PC-9 (cell line): ENCODE data around the gene ERH. TPM values are rescaled to one million over a fixed set of nuclear protein-coding genes. Genes with fewer than 3 reads are reported as not detected.

ENCODE experiments used
- BruUV-seq: library from RNA; stranded (reverse); fragments of 400-500 nt; replicated peaks from 2 replicates; lab custom pipeline; 2021; lab: Mats Ljungman, UMichigan
- CTCF ChIA-PET: fragments of 300-600 bp; sonication (Branson Sonifier 250); formaldehyde crosslinking; loops from one replicate; lab custom pipeline; 2022; ENCODE audit warnings: antibody characterized with exemption; lab: Charles Lee
- POLR2A ChIA-PET: fragments of 300-600 bp; sonication (Branson Sonifier 250); formaldehyde crosslinking; loops from one replicate; lab custom pipeline; 2022; ENCODE audit warnings: antibody characterized with exemption; ENCODE audit not compliant: unreplicated experiment; lab: Charles Lee
- DNase-seq, 2 experiments: peaks; one replicate each; pipeline versions ENCODE4 v3.0.0 to v3.0.0-alpha.2; 2015 to 2022; ENCODE audit warnings: mixed read lengths in 1 of 2
- H2AFZ ChIP-seq: fragments of 200-600 bp; sonication (generic); 2 replicates; pipeline ENCODE4 v1.8.1; 2017; ENCODE audit warnings: antibody characterized with exemption
- H3F3A ChIP-seq: fragments of 200-600 bp; sonication (generic); 2 replicates; pipeline ENCODE4 v1.8.1; 2017; ENCODE audit warnings: antibody characterized with exemption, mild to moderate bottlenecking, low read depth; ENCODE audit not compliant: insufficient read depth
- H3K27ac ChIP-seq: fragments of 200-600 bp; sonication (generic); 2 replicates; pipeline ENCODE4 v1.6.1; 2016; ENCODE audit warnings: mixed run types
- H3K27me3 ChIP-seq: fragments of 200-600 bp; sonication (generic); 2 replicates; pipeline ENCODE4 v1.6.1; 2016; ENCODE audit warnings: low read depth, mixed run types; ENCODE audit not compliant: insufficient read depth
- H3K36me3 ChIP-seq: fragments of 200-600 bp; sonication (generic); 2 replicates; pipeline ENCODE4 v1.6.1; 2016; ENCODE audit warnings: low read depth, mixed run types
- H3K4me1 ChIP-seq: fragments of 200-600 bp; sonication (generic); replicated peaks from 2 replicates; pipeline ENCODE4 v1.6.1; 2016; ENCODE audit warnings: mixed run types; ENCODE audit not compliant: insufficient read depth
- H3K4me2 ChIP-seq: fragments of 200-600 bp; sonication (generic); 2 replicates; pipeline ENCODE4 v1.6.1; 2017; ENCODE audit warnings: mixed run types
- H3K4me3 ChIP-seq: fragments of 200-600 bp; sonication (generic); 2 replicates; pipeline ENCODE4 v1.6.1; 2016; ENCODE audit warnings: mixed run types
- H3K79me2 ChIP-seq: fragments of 200-600 bp; sonication (generic); 2 replicates; pipeline ENCODE4 v1.6.1; 2017; ENCODE audit warnings: low read depth, mixed run types
- H3K9me2 ChIP-seq: fragments of 200-600 bp; sonication (generic); 2 replicates; pipeline ENCODE4 v1.8.1; 2017; ENCODE audit warnings: mild to moderate bottlenecking; ENCODE audit not compliant: insufficient read depth
- H3K9me3 ChIP-seq: fragments of 200-600 bp; sonication (generic); 2 replicates; pipeline ENCODE4 v1.8.1; 2016; ENCODE audit warnings: low read depth; ENCODE audit not compliant: insufficient read depth
- H4K20me1 ChIP-seq: fragments of 200-600 bp; sonication (generic); 2 replicates; pipeline ENCODE4 v1.8.1; 2017; ENCODE audit not compliant: insufficient read depth
- EZH2 ChIP-seq: fragments of 200-600 bp; sonication (generic); IDR thresholded peaks from 2 replicates; pipeline ENCODE4 v1.8.0; 2017; ENCODE audit warnings: antibody characterized with exemption, low read depth
- intact Hi-C: fragments of 100-400 bp; cut with micrococcal nuclease; formaldehyde crosslinking; loops from one replicate; pipeline ENCODE4 v1.10.0; 2022; ENCODE audit not compliant: unreplicated experiment
- total RNA-seq: library from RNA; stranded (reverse); gene quantifications from 2 replicates; pipeline ENCODE4 v1.2.3, GENCODE V29; 2021
- TF ChIP-seq, protein P1 (sequence below): fragments of 200-600 bp; sonication (generic); conservative IDR thresholded peaks from 2 replicates; pipeline ENCODE4 v1.6.1; 2017; ENCODE audit warnings: mixed run types, antibody characterized with exemption, mild to moderate bottlenecking, moderate library complexity

ERH gene
- total RNA-seq, 1 experiment from 2014 or later, result 347 TPM

DNA sequence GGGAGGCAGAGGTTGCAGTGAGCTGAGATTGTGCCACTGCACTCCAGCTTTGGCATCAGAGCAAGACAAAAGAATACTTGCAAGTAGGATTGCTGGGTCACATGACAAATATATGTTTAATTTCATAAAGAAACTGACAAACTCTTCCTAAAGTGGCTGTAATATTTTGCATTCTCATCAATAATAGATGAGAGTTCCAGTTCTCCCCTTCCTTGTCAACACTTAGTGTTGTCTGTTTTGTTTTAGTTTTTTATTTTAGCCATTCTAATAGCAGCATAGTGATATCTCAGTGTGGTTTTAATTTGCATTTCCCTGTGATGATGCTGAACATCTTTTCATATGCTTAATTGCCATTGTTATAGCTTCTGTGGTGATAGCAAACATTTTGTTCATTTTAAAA, 31.5 kb upstream of the ERH start:
- H3K9me3 ChIP-seq, result no peaks in the 10 kb centered on the region
- no peaks in the 10 kb centered on the region for H3F3A ChIP-seq
- no peaks in the 10 kb centered on the region for H3K4me1 ChIP-seq
- CTCF ChIA-PET, result no interaction called here
- no peak for DNase-seq
- H3K36me3 ChIP-seq, result peaks cover 19% of the 10 kb centered on the region; the same call in 1 of the 2 replicates
- TF ChIP-seq, protein P1, sequence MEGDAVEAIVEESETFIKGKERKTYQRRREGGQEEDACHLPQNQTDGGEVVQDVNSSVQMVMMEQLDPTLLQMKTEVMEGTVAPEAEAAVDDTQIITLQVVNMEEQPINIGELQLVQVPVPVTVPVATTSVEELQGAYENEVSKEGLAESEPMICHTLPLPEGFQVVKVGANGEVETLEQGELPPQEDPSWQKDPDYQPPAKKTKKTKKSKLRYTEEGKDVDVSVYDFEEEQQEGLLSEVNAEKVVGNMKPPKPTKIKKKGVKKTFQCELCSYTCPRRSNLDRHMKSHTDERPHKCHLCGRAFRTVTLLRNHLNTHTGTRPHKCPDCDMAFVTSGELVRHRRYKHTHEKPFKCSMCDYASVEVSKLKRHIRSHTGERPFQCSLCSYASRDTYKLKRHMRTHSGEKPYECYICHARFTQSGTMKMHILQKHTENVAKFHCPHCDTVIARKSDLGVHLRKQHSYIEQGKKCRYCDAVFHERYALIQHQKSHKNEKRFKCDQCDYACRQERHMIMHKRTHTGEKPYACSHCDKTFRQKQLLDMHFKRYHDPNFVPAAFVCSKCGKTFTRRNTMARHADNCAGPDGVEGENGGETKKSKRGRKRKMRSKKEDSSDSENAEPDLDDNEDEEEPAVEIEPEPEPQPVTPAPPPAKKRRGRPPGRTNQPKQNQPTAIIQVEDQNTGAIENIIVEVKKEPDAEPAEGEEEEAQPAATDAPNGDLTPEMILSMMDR, result no peak
- no peak for TF ChIP-seq EZH2
- H3K9me2 ChIP-seq, result no peaks in the 10 kb centered on the region
- no peak overlapping the region for H3K27ac ChIP-seq
- no peaks in the 10 kb centered on the region for H3K27me3 ChIP-seq
- no peak overlapping the region for H3K4me2 ChIP-seq
- H3K4me3 ChIP-seq, result no peak overlapping the region
- POLR2A ChIA-PET, result no interaction called here
- H3K79me2 ChIP-seq, result peaks cover 37% of the 10 kb centered on the region
- H2AFZ ChIP-seq, result no peak overlapping the region
- peaks cover 16% of the 10 kb centered on the region; the same call in 1 of the 2 replicates for H4K20me1 ChIP-seq
- BruUV-seq, result no TSS peak
- intact Hi-C loops, result no loop called here

DNA sequence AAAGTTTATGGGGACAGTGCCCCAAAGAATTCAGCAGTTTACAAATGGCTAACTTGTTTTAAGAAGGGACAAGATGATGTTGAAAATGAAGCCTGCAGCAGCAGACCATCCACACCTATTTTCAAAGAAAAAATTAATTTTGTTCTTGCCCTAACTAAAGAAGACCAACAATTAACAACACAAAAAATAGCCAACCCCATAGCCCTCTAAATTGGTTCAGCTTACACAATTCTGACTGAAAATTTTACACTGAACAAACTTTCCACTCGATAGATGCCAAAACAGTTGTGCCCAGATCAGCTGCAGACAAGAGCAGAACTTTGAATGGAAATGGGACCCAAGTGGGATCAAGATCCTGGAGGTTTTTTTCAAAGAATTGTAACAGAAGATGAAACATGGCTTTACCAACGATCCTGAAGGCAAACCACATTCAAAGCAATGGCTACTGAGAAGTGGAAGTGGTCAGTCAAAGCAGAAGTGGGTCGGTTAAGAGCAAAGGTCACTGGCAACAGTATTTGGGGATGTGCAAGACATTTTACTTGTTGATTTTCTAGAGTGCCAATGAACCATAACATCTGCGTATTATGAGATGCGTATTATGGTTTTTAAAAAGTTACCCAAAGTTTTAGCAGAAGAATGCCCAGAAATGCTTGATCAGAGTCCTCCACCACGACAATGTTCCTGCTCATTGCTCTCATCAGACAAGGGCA, 30.3 kb upstream of the ERH start:
- intact Hi-C loops, result no loop called here
- Histone ChIP-seq H3K4me2 (no peak overlapping the region), H4K20me1 (peaks cover 25% of the 10 kb centered on the region), H3F3A (no peaks in the 10 kb centered on the region), H3K9me2 (no peaks in the 10 kb centered on the region), H2AFZ (no peak overlapping the region), H3K9me3 (no peaks in the 10 kb centered on the region), H3K79me2 (peaks cover 34% of the 10 kb centered on the region), H3K27me3 (no peaks in the 10 kb centered on the region), H3K4me1 (no peaks in the 10 kb centered on the region), H3K36me3 (peaks cover 19% of the 10 kb centered on the region; the same call in 1 of the 2 replicates), H3K27ac (no peak overlapping the region), H3K4me3 (no peak overlapping the region)
- BruUV-seq, result no TSS peak
- TF ChIP-seq, protein P1, result no peak
- TF ChIP-seq EZH2, result no peak
- POLR2A ChIA-PET, result interaction anchor here (0.7 kb wide), 1 partner anchor 19 kb away, joined by 5 read pairs; no protein-coding TSS in a partner anchor
- no peak for DNase-seq
- CTCF ChIA-PET, result no interaction called here

DNA sequence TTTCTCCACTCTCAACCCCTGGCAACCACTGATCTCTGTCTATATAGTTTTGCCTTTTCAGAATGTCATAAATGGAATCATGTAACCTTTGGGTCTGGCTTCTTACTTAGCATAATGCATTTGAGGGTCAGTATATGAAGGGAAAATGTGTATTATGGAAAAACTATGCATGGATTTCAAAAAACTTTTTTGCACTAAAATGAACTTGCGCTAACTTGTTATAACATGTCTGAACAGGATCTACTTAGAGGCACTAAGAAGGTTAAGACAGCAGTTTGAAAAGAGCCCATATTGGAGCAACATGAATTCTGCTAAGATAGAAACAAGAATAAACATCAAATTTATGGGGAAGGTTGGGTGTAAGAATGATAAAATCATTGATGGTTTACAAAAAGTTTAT, 29.5 kb upstream of the ERH start:
- Histone ChIP-seq H3K36me3 (peaks cover 19% of the 10 kb centered on the region; the same call in 1 of the 2 replicates), H3K9me2 (no peaks in the 10 kb centered on the region), H3K27me3 (no peaks in the 10 kb centered on the region), H4K20me1 (peaks cover 28% of the 10 kb centered on the region), H3K4me2 (no peak overlapping the region), H2AFZ (no peak overlapping the region), H3F3A (no peaks in the 10 kb centered on the region), H3K9me3 (no peaks in the 10 kb centered on the region), H3K79me2 (peaks cover 29% of the 10 kb centered on the region), H3K4me3 (no peak overlapping the region), H3K27ac (no peak overlapping the region), H3K4me1 (no peaks in the 10 kb centered on the region)
- intact Hi-C loops, result no loop called here
- ChIA-PET CTCF (no interaction called here), POLR2A (no interaction called here)
- no TSS peak for BruUV-seq
- TF ChIP-seq, protein P1, result no peak
- no peak for DNase-seq
